ENCODE measurements around the gene SCNN1A.

The SCNN1A gene

DNA sequence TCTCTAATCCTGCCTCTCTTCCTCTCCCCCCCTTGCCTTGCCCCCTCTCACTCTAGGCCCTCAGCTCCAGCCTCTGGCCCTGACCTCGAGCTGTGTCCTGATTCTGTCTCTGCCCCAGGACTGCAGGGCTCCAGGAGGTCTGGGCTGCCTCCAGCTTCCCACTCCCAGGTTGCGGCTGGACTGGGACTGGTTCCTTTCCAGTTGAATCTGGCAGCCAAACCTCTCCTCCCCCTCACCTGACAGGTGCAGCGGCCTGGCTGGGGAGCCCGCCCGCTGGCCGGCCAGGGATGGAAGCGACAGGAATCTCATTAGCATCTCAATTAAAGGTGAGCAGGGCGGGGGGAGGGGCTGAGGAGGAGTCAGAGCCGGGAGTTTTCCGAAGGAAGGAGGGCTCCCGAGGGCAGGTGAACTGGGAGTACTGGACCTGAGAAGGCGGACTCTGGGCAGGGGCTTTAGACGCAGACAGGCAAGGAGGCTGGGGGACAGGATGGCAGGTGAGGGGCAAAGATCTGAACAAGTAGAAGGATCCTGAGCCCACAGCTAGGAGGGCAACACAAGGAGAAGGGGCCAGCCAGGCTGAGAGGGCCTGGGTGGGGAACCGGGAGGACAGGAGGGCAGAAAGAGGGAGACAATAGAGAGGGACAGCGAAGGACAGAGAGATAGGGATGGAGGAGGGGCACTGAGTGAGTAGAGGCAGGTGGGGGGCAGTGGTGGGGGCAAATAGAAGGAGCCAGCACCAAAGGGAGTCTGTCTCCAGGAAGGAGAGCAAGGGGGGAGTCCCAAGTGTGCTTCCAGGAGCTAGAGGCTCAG lies at the start of gene SCNN1A:
SCNN1A (minus strand) TSS at position 295 of the 810 bp plus-strand sequence. CDS start 780 bp downstream, outside the sequence.
- DNase-seq (ENCODE audit: low read depth) = no peak

GRCh38 chr12:6424866-6425265 lies 49.5 kb upstream of the SCNN1A start:
- DNase-seq (ENCODE audit: low read depth) = no peak

DNA sequence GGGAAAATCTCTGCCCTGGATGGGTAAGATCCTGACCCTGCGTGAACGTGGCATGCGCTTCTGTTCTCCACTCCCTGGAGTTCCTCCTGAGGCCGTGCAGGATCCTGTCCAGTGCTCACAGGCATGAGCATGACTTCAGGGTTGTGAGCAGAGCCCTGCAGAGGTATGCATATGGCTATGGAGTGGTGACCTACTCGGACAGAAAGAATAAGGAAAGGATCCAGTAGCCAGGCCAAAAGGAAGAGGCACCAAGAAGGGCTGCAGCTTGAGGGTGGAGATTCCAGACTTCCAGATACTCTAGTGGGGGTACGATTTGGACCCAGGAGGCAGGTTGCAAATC lies 48.6 kb upstream of the SCNN1A start:
- no peak for DNase-seq (ENCODE audit: low read depth)

- DNase-seq (ENCODE audit: low read depth) = peak; percentile 46
Measured at GRCh38 chr12:6423267-6424007, 48.1 kb upstream of the SCNN1A start.

GRCh38 chr12:6420364-6420763 lies 45.0 kb upstream of the SCNN1A start:
- no peak for DNase-seq (ENCODE audit: low read depth)

DNA sequence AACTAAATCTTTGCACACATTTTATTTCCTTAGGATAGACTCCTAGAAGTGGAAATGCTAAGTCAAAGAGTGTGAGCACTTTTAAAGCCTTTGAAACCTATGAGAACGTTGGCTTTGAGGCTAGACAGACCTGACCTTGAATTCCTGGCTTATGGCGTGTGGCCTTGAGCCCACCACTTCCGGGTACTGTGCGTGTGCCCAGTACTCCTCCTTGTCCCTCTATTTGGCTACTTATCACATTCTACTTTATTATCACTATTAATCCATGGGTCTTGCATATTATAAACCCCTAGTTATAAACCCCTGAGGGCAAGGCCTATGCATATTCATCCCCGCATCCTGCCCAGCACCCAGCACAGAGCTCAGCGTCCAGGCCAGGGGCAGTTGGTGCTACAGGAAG lies 43.4 kb upstream of the SCNN1A start:
- no peak for DNase-seq (ENCODE audit: low read depth)

GRCh38 chr12:6416596-6416995 lies 41.2 kb upstream of the SCNN1A start:
- DNase-seq (ENCODE audit: low read depth) = no peak

DNA sequence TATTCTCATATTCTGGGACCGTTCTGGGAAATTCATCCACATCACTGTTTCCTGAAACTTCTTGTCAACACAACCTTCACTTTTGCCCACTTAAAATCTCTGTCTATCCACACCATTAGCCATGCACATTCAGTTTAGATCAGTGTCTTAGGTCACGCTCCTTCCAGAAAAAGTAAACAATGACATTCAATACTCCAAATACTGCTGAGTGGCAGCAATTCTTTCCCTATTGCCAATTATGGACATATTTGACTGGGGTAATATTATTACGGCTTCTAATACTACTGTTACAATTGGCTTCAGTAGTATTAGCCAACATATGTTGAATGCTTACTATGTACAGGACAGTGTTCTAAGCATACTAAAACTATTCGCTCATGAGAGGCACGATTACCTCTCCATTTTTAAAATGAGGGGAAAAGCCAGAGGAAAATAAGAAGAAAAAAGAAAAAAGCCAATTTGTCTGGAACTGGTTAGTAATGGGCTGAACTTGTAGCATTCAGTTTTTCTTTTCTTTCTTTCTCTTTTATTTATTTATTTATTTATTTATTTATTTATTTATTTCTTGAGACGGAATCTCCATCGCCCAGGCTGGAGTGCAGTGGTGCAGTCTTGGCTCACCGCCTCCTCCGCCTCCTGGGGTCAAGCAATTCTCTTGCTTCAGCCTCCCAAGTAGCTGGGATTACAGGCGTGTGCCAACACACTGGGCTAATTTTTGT lies 32.0 kb upstream of the SCNN1A start:
- DNase-seq (ENCODE audit: low read depth) = no peak

GRCh38 chr12:6405963-6406362 lies 30.6 kb upstream of the SCNN1A start:
- no peak for DNase-seq (ENCODE audit: low read depth)

GRCh38 chr12:6404390-6404789 lies 29.0 kb upstream of the SCNN1A start:
- no peak for DNase-seq (ENCODE audit: low read depth)

DNA sequence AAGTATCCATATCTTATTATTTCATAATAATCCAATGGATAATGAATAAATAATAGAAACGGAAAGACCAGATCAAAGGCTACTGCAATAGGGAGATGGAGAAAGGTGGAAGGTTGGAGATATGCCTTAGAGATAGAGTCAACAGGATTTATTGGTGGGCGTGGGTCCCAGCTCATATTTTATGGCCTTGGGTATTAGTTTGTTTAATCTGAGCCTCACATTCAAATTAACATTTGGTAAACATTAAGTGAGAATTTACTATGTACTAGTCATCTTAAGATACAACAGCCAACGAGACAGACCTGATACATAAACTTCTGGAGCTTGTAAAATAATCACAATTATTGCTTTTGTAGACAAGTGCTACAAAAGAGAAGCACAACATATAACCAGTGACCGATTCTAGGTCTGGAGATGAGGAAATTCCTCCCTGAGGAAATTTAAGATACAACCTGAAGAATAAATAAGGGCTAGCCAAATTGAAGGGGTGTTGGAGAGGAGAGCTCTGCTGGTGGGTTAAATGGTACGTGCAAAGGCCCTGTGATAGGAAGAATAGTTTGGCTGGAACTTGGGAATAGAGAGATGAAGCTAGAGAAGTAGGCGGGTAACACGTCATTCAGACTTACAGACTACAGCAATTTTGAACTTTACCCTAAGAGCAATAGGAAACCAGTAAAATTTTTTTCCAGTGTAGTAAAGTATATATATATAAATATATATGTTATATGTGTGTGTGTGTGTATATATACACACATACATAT lies 24.7 kb upstream of the SCNN1A start:
- no peak for DNase-seq (ENCODE audit: low read depth)

DNA sequence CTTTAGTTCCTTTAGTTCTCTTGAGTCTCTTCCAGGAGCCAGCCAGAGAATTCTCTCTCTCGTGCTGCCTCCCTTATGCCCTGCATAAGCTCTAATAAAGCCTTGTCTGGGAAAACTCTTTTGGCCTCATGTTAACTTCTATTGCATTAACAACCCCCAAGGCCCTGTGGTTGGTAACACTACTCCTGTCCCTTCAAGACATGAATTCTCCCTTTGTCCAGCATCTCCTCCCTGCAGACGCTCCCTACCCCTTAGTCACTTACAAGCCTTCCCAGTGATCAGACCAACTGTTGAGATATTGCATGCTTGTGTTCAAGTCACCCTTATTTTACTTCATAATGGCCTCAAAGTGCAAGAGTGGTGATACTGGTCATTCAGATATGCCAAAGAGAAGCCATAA lies 20.7 kb upstream of the SCNN1A start:
- DNase-seq (ENCODE audit: low read depth) = no peak

DNA sequence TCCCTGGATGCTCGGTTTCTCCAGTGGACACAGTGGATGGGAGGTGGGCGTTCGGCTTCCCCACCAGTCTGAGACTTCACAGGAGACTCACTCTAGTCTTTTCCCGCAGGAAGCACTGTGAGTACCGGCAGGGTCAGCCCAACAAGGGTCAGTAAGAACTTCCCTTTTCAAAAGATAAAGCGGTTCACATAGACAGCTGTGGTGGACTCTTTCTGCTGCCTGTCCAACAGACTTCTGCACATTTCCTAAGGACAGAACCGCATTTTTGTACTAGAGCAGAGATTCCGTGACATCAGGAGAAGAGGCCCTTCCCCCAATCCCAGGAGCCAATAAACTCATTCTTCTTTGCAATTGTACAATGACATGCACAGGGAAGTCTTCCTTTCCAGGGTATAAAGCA lies 19.0 kb upstream of the SCNN1A start:
- DNase-seq (ENCODE audit: low read depth) = no peak

GRCh38 chr12:6393109-6393508 lies 17.7 kb upstream of the SCNN1A start:
- no peak for DNase-seq (ENCODE audit: low read depth)

GRCh38 chr12:6392504-6392903 lies 17.1 kb upstream of the SCNN1A start:
- no peak for DNase-seq (ENCODE audit: low read depth)

GRCh38 chr12:6391013-6391412 lies 15.7 kb upstream of the SCNN1A start:
- DNase-seq (ENCODE audit: low read depth) = no peak

DNA sequence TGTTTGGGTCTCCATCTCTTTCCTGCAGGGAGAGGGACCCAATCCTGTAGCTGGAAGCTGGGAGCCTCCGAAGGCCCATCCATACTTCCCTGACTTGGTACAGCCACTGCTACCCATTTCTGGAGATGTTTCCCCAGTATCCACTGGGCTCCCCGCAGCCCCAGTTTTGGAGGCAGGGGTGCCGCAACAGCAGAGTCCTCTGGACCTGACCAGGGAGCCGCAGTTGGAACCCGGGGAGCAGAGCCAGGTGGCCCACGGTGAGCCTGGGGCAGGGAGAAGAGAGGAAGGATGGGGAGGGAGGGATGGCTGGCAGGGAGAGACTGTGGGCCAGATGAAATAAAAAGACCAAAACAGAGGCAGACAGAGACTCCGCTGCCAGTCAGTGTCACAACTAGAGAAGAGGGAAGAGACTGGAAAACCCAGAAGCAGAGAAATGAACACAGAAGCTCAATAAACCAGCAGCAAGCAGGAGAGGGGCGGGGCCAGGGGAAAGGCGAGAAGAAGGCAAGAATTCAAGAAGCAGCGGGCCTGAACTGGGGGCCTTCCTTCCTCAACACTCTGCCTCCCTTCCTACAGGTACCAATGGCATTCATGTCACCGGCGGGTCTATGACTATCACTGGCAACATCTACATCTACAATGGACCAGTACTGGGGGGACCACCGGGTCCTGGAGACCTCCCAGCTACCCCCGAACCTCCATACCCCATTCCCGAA lies 14.9 kb upstream of the SCNN1A start:
- no peak for DNase-seq (ENCODE audit: low read depth)

GRCh38 chr12:6387541-6387940 lies 12.2 kb upstream of the SCNN1A start:
- DNase-seq (ENCODE audit: low read depth) = no peak

- DNase-seq (ENCODE audit: low read depth) = no peak
Measured at GRCh38 chr12:6386491-6386890, 11.1 kb upstream of the SCNN1A start.

- DNase-seq (ENCODE audit: low read depth) = no peak
Measured at GRCh38 chr12:6386038-6386437, 10.7 kb upstream of the SCNN1A start.

Data from stimulated activated CD8-positive, alpha-beta memory T cell treated with anti-CD3 and anti-CD28 coated beads, Interleukin-4, amount 100 ng/mL, for 24 hours (primary cell).